HG03095 (cell line): ENCODE results near the gene WDR44.
"Not testable (repeated sequence)": the region's sequence is repeated elsewhere in the genome, so short reads cannot be mapped to it uniquely, and the experiment has no call there.

Source experiments
- ATAC-seq: cut with Tn5 transposase; IDR thresholded peaks from one replicate; pipeline ENCODE4 v1.9.1; 2021; ENCODE audit warnings: moderate library complexity; ENCODE audit not compliant: unreplicated experiment

The WDR44 gene

GRCh38 chrX:118360429-118361125 is 14.7 kb downstream of the WDR44 start:
- no peak for ATAC-seq

GRCh38 chrX:118364261-118364660 is 18.4 kb downstream of the WDR44 start:
- ATAC-seq: no peak

DNA sequence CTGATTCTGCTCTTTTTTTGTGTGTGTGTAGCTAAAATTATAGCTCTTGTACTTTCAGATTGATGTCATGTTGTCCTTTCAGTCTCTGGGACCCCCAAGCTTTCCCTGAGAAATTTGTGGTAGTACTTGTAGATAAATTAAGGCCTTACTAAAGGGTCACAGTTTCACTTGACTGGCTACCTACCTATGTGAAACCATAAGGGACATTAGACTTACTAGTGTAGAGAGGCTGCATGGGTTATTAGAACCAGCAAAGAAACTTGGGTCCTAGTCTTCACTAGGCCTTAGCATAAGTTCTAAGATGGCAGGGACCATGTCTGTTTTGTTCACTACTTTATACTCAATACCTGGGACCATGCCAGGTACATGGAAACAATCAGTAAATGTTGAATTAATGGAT is 21.4 kb downstream of the WDR44 start:
- no peak for ATAC-seq

DNA sequence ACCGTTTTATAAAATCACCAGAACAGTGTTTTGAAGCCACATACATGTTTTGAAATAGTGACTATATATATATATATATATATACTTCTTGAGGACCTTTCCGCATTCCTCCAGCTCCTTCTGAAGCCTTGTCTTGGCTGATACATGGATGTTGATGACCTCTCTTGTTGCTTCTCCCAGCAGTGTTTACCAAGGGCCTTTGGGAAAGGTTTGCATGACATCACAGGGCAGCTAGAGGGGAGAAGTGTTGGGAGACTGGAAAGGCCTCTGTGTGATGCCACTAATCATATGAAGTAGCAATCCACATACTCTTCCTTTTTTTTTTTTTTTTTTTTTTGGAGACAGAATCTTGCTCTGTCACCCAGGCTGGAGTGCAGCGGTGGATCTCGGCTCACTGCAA is 22.5 kb downstream of the WDR44 start:
- no peak for ATAC-seq

DNA sequence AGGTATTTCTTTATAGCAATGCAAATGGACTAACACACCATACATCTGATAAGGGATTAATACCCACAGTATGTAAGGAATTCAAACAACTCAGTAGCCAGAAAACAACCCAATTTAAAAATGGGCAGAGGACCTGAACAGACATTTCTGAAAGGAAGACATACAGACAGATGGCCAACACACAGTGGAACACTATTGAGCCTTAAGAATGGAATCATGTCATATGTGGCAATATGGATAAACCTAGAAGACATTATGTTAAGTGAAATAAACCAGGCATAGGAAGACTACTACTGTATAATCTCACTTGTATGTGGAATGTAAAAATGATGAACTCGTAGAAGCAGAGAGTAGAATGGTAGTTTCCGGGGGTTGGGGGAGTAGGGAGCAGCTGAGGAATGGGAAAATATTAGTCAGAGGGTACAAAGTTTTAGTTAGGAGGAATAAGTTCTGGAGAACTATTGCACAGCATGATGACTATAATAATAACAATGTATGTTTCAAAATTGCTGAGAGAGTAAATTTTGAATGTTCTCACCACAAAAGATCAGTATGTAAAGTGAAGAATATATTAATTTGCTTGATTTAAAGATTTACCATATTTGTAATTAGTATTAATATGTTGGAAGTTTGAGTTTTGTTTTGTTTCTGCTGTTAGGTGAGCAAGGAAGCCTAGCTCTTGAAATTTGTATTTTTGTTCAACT is 25.2 kb downstream of the WDR44 start:
- ATAC-seq: no peak

DNA sequence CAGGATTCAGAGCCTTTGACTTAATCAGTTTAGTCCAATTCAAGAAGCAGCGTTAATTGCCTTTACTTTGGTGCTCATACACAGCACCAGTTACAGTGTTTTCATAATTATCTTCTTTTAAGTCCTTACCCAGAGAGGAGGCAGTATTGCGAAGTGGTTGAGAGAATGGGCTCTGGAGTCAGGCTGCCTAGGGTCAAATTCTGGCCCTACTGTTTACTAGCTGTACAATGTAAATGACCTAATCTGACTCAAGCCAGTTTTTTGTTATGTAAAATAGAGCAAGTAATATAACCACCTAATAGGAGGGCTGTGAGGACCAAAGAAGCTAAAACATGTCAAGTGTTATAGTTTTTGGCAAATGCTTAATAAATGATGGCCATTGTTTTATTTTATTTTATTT is 27.6 kb downstream of the WDR44 start:
- no peak for ATAC-seq

- ATAC-seq: no peak
These were observed 37.2 kb downstream of the WDR44 start for GRCh38 chrX:118383120-118383519.

DNA sequence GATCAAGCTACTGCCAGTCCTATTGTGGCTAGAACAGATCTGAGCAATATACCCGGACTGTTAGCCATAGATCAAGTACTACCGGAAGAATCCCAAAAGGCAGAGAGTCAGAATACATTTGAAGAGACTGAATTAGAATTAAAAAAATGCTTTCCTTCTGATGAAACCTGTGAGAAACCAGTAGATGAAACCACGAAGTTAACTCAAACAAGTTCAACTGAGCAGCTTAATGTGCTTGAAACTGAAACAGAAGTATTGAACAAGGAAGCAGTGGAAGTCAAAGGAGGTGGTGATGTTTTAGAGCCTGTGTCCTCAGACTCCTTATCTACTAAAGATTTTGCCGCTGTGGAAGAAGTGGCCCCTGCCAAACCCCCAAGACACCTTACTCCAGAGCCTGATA is 46.8 kb downstream of the WDR44 start:
- peak; percentile 68 for ATAC-seq

- no peak for ATAC-seq
These were observed 50.2 kb downstream of the WDR44 start for GRCh38 chrX:118396113-118396512.

- ATAC-seq: no peak
These were observed 72.9 kb downstream of the WDR44 start for GRCh38 chrX:118418811-118419251.

DNA sequence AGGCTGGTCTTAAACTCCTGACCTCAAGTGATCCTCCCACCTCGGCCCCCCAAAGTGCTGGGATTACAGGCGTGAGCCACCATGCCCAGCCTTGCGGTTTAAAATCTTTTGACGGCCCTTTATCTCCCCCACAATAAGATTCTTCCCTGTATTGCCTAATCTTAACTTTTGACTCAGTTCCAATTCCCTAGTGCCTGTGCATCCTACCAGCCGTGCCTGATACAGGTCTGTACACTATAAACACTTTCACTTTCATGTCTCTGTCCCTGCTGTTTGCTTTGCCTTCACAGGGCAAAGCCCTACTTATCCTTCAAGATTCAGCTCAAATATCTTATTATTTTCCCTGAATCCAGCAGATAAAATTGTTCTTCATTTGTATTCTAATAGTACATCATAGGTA is 74.6 kb downstream of the WDR44 start:
- peak; percentile 68 for ATAC-seq

DNA sequence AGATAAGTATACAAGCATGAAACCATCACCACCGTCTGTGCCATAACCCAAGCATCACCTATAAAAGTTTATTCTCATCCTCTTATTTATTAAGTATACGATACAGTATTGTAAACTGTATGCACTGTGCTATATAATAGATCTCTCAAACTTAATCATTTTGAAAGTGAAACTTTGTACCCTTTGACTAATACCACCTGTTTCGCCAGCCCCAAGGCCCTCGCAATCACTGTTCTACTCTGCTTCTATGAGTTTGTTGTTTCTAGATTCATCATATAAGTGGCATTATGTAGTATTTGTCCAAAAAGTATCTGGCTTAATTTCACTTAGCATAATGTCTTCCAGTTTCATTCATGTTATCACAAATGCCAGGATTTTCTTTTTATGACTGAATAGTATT is 77.7 kb downstream of the WDR44 start:
- ATAC-seq: peak; percentile 85

GRCh38 chrX:118432799-118433198 is 86.9 kb downstream of the WDR44 start:
- ATAC-seq: no peak

DNA sequence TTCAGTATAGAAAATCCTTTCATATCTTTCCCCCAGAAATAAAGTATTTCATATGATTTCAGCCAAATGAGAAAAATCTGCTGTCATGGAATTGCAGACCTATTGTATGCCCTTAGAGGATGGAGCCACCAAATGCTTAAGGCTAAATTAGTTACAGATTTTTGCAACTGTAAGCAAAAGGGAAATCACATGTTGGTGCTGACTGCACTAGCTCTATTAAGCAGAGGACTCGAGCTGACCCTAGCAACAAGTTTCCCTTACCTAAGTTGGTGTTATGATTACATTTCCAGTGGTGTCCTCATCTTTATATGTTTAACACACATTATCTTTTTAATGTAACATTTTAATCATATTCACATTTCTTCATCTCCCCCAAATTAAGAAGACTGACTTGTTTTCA is 91.4 kb downstream of the WDR44 start:
- no peak for ATAC-seq

DNA sequence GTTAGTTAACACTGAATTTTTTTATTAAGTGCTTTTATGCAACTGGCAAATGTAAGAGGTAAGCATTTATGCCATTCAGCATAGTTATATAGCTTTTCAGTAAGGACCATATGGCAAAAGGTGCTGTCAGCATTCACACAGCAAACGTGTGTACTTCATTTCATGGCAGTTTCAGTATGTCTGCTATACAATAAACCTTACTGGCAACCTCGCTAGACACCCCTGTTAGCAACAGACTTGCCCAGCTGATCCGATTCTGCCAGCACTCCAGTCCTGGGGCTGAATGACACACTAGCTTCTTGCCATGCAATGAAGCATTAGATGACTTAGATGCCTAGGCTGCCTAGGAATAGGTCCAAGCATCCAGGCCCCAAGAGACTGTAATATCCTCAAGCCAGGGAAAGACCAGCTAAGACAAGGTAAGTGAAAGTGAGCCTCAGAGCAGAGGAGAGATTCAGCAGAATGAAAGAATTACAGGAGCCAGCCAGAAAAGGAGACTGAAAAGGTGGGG is 102.4 kb downstream of the WDR44 start:
- ATAC-seq: no peak

DNA sequence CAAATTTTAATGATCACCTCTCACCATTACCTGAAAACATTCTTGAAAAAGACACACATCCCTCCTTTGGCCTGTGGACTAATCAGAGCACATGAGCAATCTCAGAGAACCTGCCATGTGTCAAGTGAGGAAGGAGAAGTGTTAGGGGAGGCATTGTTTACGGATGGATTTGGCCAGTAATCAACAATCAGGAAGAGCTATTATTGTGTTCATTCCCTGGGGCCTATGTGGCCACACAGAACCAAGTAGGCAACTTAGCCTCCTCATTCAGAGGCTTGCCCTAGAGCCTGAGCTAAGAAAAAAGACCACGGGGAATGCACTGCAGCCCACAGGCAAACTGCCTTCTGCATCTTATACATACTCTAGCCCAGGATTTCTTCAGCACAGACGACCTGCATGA is 109.1 kb downstream of the WDR44 start:
- ATAC-seq: no peak

DNA sequence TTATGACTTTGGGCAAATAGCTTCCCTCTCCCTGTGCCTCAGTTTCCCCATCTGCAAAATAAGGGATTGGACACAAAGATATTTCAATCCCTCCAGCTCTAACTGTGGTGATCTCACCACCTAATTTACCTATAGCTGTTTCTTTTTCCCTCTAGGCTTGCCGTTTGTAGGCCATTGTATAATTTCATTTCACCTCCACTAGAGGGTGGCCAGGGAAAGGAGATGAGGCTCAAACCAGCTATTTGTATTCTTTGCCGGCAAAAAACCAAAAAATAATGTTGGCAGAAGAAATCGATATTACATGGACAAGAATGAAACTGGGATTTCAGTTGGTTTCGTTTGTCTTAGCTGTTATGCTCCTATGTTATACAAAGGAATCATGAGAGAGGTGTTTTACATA is 113.6 kb downstream of the WDR44 start:
- peak; percentile 65 for ATAC-seq

GRCh38 chrX:118464501-118464900 is 118.6 kb downstream of the WDR44 start:
- ATAC-seq: no peak

DNA sequence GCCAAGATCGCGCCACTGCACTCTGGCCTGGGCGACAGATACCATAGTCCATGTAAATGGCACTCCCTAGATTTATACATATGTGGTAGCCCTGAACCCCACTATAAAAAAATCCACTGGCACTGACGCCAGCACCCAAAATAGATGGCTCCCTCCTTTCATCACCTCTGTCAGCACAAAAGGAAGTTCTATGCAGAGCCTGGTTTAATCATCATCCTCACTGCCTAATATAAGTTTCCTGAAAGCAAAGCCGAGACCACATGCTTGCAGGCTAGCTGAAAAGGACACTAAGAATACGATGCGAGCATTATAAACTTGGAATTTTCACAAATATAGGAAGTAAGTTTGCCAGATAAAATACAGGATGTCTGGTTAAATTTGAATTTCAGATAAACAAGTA is 122.2 kb downstream of the WDR44 start:
- ATAC-seq: no peak

GRCh38 chrX:118470721-118471347 is 124.9 kb downstream of the WDR44 start:
- not testable (repeated sequence) for ATAC-seq

- ATAC-seq: no peak
These were observed 128.7 kb downstream of the WDR44 start for GRCh38 chrX:118474586-118474985.

GRCh38 chrX:118475903-118476302 is 130.0 kb downstream of the WDR44 start:
- ATAC-seq: no peak
